ENCODE measurements around the gene BIRC3.

DNA sequence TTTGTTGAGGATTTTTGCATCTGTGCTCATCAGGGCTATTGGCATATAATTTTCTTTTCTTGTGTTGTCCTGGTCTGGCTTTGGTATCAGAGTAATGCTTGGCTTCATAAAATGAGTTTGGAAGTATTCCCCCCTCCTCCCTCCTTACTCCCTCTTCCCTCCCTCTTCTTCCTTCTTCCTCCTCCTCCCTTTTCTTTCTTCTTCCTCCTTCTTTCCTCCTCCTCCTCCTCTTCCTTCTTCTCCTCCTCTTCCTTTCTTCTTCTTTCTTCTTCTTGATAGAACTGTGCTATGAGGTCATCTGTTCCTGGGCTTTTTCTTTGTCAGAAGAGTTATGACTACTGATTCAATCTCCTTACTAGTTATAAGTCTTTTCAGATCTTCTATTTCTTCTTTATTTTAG is 39.8 kb downstream of the BIRC3 start:
- TF ChIP-seq POLR2AphosphoS5 (IDR thresholded peaks at IDR 0.05; ENCODE audit: insufficient read depth in 1 of 2, low read depth in 1 of 2) (no peak), POLR2A (IDR thresholded peaks at IDR 0.05) (no peak)
- TF ChIP-seq, protein P1, sequence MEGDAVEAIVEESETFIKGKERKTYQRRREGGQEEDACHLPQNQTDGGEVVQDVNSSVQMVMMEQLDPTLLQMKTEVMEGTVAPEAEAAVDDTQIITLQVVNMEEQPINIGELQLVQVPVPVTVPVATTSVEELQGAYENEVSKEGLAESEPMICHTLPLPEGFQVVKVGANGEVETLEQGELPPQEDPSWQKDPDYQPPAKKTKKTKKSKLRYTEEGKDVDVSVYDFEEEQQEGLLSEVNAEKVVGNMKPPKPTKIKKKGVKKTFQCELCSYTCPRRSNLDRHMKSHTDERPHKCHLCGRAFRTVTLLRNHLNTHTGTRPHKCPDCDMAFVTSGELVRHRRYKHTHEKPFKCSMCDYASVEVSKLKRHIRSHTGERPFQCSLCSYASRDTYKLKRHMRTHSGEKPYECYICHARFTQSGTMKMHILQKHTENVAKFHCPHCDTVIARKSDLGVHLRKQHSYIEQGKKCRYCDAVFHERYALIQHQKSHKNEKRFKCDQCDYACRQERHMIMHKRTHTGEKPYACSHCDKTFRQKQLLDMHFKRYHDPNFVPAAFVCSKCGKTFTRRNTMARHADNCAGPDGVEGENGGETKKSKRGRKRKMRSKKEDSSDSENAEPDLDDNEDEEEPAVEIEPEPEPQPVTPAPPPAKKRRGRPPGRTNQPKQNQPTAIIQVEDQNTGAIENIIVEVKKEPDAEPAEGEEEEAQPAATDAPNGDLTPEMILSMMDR (IDR thresholded peaks at IDR 0.05): no peak

All from vagina (tissue), 2 donors.